MM.1S (cell line): ENCODE data around the gene SLC38A3.

Source experiments
- EZH2 ChIP-seq: fragments of 300-600 bp; sonication (generic); optimal IDR thresholded peaks from 2 replicates; pipeline ENCODE3; 2017; ENCODE audit warnings: low read depth, mild to moderate bottlenecking, antibody characterized with exemption, low read length, mixed read lengths
- EZH2phosphoT487 ChIP-seq: fragments of 300-600 bp; sonication (generic); IDR thresholded peaks from 2 replicates; pipeline ENCODE4 v1.6.1; 2018; ENCODE audit warnings: antibody characterized with exemption, low read length
- TF ChIP-seq, protein P1 (sequence below): fragments of 300-600 bp; sonication (generic); IDR thresholded peaks from 2 replicates; pipeline ENCODE4 v1.5.1; 2016; ENCODE audit warnings: antibody characterized with exemption, low read length, mixed read lengths

DNA sequence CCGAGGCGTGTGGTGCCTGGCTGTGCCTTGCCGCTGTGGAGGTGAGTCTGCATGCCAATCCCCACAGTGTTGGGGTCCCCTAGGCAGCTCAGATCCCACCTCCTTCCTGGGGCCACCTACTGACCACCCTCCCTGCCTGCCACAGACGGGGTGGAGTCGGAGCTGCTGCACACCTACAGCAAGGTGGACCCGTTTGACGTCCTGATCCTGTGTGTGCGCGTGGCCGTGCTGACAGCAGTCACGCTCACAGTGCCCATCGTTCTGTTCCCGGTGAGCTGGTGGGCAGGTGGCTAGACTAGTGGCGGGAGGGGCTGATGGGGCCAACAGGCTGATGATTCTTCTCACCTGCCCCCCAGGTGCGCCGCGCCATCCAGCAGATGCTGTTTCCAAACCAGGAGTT lies 13.4 kb downstream of the SLC38A3 start:
- no peak for TF ChIP-seq EZH2
- TF ChIP-seq, protein P1, sequence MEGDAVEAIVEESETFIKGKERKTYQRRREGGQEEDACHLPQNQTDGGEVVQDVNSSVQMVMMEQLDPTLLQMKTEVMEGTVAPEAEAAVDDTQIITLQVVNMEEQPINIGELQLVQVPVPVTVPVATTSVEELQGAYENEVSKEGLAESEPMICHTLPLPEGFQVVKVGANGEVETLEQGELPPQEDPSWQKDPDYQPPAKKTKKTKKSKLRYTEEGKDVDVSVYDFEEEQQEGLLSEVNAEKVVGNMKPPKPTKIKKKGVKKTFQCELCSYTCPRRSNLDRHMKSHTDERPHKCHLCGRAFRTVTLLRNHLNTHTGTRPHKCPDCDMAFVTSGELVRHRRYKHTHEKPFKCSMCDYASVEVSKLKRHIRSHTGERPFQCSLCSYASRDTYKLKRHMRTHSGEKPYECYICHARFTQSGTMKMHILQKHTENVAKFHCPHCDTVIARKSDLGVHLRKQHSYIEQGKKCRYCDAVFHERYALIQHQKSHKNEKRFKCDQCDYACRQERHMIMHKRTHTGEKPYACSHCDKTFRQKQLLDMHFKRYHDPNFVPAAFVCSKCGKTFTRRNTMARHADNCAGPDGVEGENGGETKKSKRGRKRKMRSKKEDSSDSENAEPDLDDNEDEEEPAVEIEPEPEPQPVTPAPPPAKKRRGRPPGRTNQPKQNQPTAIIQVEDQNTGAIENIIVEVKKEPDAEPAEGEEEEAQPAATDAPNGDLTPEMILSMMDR = no peak
- no peak for TF ChIP-seq EZH2phosphoT487
